ENCODE results near the gene TMED6. TPM values are rescaled to one million over a fixed set of nuclear protein-coding genes. Genes with fewer than 3 reads are reported as not detected.

TMED6 gene
- total RNA-seq, 2 donors from 2014 or later: 3.6 to 6.0 TPM

DNA sequence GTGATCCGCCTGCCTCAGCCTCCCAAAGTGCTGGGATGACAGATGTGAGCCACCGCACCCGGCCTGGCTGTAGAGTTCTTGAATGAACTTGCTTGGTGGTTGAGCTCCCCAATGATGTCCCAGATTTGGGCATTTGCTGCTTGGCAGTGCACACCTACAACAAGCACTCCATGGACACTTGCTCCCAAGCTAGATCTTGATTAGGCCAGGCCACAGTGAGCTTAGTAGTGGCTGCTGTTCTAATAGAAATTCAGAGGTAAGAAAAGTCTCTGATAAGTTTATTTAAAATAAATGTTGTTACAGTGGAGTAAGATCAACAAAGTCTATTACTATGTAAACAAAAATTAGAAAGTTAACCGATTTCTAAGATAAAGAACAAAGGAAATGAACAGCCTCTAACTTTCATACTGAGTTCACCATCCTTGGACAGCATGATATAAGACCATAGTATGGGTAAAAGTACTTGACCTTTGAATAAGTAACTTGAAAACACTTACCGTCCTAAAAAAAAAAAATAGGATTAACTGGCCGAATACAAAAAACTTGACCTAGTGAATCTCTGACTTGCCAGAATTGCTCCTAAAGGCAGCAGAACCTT lies 951 bp downstream of the TMED6 start:
- no peaks in the 10 kb centered on the region for H3K36me3 ChIP-seq
- H3K9me3 ChIP-seq: no peaks in the 10 kb centered on the region
- H3K4me3 ChIP-seq: no peak overlapping the region
- peak overlapping the region in 1 of 2 donors; percentile 6 for H3K9ac ChIP-seq (ENCODE audit: low read depth in 2 of 2, low read length in 2 of 2)
- no peaks in the 10 kb centered on the region for H3K27me3 ChIP-seq
- TF ChIP-seq, protein P1, sequence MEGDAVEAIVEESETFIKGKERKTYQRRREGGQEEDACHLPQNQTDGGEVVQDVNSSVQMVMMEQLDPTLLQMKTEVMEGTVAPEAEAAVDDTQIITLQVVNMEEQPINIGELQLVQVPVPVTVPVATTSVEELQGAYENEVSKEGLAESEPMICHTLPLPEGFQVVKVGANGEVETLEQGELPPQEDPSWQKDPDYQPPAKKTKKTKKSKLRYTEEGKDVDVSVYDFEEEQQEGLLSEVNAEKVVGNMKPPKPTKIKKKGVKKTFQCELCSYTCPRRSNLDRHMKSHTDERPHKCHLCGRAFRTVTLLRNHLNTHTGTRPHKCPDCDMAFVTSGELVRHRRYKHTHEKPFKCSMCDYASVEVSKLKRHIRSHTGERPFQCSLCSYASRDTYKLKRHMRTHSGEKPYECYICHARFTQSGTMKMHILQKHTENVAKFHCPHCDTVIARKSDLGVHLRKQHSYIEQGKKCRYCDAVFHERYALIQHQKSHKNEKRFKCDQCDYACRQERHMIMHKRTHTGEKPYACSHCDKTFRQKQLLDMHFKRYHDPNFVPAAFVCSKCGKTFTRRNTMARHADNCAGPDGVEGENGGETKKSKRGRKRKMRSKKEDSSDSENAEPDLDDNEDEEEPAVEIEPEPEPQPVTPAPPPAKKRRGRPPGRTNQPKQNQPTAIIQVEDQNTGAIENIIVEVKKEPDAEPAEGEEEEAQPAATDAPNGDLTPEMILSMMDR (IDR thresholded peaks at IDR 0.05): no peak
- H3K27ac ChIP-seq: no peak overlapping the region
- no peak for DNase-seq
- H3K4me1 ChIP-seq: no peaks in the 10 kb centered on the region
- intact Hi-C loops (cut with DNase I): no loop called here

DNA sequence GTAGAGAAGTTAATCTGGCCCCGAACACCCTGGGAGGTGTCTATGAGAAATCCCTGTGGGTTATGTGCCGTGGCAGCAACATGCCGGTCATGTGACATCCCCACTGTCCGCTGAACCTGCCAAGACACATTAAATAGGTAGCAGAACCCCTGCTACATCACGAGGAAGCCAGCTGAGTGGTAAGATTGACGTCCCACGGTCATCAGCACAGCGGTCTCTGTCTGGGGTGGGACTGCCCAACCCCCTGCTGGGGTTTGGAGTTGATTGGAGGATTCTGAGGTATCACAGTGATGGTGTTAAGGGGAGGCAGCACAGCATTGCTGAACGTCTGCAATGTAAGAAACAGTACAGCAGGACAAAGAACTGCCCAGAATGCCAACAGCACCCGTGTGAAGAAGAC lies 2.0 kb downstream of the TMED6 start:
- Histone ChIP-seq H3K4me1 (no peaks in the 10 kb centered on the region), H3K9me3 (no peaks in the 10 kb centered on the region), H3K4me3 (no peak overlapping the region), H3K27me3 (no peaks in the 10 kb centered on the region), H3K27ac (no peak overlapping the region), H3K9ac (ENCODE audit: low read depth in 2 of 2, low read length in 2 of 2) (no peak overlapping the region), H3K36me3 (no peaks in the 10 kb centered on the region)
- intact Hi-C loops (cut with DNase I): no loop called here
- TF ChIP-seq, protein P1 (IDR thresholded peaks at IDR 0.05): no peak
- no peak for DNase-seq

DNA sequence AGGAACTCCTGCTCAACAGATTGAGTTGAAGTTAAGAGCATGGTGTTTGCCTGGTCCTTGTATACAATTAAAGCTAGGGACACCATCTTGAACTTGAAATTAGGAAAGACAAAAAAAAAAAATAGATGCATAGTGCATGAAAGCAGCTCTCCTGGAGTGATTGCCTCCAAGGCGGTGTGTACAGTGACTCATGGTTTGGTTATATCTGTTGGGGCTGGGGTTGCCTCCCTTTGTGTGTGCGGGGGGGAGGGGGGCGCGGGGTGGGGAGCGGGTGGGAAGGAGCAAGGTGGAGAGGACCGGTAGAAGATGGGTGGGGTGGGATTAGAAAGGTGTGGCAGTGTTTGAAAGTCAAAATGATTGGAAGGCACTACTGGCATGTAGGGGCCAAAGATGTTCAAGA lies 3.4 kb downstream of the TMED6 start:
- no peaks in the 10 kb centered on the region for H3K36me3 ChIP-seq
- TF ChIP-seq, protein P1 (IDR thresholded peaks at IDR 0.05): no peak
- H3K27me3 ChIP-seq: no peaks in the 10 kb centered on the region
- H3K9ac ChIP-seq (ENCODE audit: low read depth in 2 of 2, low read length in 2 of 2): no peak overlapping the region
- H3K4me1 ChIP-seq: no peaks in the 10 kb centered on the region
- H3K27ac ChIP-seq: no peak overlapping the region
- intact Hi-C loops (cut with DNase I): no loop called here
- H3K4me3 ChIP-seq: no peak overlapping the region
- H3K9me3 ChIP-seq: no peaks in the 10 kb centered on the region
- DNase-seq: no peak

DNA sequence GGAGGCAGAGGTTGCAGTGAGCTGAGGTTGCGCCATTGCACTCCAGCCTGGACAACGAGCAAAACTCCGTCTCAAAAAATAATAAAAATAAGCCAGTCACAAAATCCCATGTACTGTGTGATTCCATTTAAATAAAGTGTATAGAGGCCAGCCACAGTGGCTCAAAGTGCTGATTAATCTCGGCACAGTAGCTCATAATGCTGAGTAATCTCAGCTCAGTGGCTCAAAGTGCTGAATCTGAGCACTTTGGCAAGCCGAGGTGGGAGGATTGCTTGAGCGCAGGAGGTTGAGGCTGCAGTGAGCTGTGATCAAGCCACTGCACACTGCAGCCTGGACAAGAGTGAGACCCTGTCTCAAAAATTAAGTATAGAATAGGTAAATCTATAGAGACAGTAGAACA lies 4.9 kb downstream of the TMED6 start:
- Histone ChIP-seq H3K36me3 (no peaks in the 10 kb centered on the region), H3K4me1 (no peaks in the 10 kb centered on the region), H3K9me3 (no peaks in the 10 kb centered on the region), H3K27me3 (no peaks in the 10 kb centered on the region), H3K27ac (no peak overlapping the region), H3K4me3 (no peak overlapping the region), H3K9ac (ENCODE audit: low read depth in 2 of 2, low read length in 2 of 2) (no peak overlapping the region)
- TF ChIP-seq, protein P1 (IDR thresholded peaks at IDR 0.05): no peak
- intact Hi-C loops (cut with DNase I): no loop called here
- DNase-seq: no peak

DNA sequence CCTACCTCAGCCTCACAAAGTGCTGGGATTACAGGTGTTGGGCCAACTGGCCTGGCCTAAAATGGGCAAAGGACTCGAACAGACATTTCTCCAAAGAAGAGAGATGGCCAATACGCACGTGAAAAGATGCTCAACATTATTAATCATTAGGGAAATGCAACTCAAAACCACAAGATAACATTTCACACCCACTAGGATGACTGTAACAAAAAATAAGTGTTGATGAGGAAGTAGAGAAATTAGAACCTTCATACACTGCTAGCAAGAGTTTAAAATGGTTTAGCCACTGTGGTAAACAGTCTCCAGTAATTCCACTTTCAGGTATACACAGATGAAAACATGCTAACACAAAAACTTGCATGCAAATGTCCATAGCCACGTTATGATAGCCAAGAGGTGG lies 5.7 kb downstream of the TMED6 start:
- no peak for DNase-seq
- Histone ChIP-seq H3K9ac (ENCODE audit: low read depth in 2 of 2, low read length in 2 of 2) (no peak overlapping the region), H3K4me1 (peaks cover under 1% of the 10 kb centered on the region), H3K36me3 (no peaks in the 10 kb centered on the region), H3K4me3 (no peak overlapping the region), H3K27ac (no peak overlapping the region), H3K27me3 (no peaks in the 10 kb centered on the region), H3K9me3 (no peaks in the 10 kb centered on the region)
- TF ChIP-seq, protein P1 (IDR thresholded peaks at IDR 0.05): no peak
- intact Hi-C loops (cut with DNase I): no loop called here
